ENCODE measurements around the gene CHRNB4. TPM values are rescaled to one million over a fixed set of nuclear protein-coding genes. Genes with fewer than 3 reads are reported as not detected.
"Not testable (repeated sequence)": the region's sequence is repeated elsewhere in the genome, so short reads cannot be mapped to it uniquely, and the experiment has no call there.

CHRNB4 gene
- not detected for total RNA-seq

- H3K9me3 ChIP-seq = no peaks in the 10 kb centered on the region
- no peaks in the 10 kb centered on the region for H3K36me3 ChIP-seq
- no peak for TF ChIP-seq CTCF (IDR thresholded peaks at IDR 0.05)
- H3K27me3 ChIP-seq = peaks cover 0 to 6% of the 10 kb centered on the region in 2 donors
- no peak within 1 kb of the TSS for H3K27ac ChIP-seq
- no peak for DNase-seq (ENCODE audit: low spot score)
- peak within 1 kb of the TSS; percentile 34 to 54 for H3K4me3 ChIP-seq
- peaks cover 0 to 10% of the 10 kb centered on the region in 2 donors for H3K4me1 ChIP-seq
These were observed at the start of gene CHRNB4 for GRCh38 chr15:78641102-78641748. Gene CHRNB4, minus strand, starts transcription at chr15:78641210. Its CDS starts 77 bp downstream, at chr15:78641133.

GRCh38 chr15:78689626-78690025, 48.6 kb upstream of the CHRNB4 start:
- Histone ChIP-seq H3K27ac (no peak overlapping the region), H3K9me3 (no peaks in the 10 kb centered on the region), H3K27me3 (no peaks in the 10 kb centered on the region), H3K4me1 (peaks cover 0 to 12% of the 10 kb centered on the region in 2 donors), H3K4me3 (no peak overlapping the region), H3K36me3 (no peaks in the 10 kb centered on the region)
- DNase-seq (ENCODE audit: low spot score) = no peak
- no peak for TF ChIP-seq CTCF (IDR thresholded peaks at IDR 0.05)

GRCh38 chr15:78685925-78686324, 44.9 kb upstream of the CHRNB4 start:
- Histone ChIP-seq H3K36me3 (no peaks in the 10 kb centered on the region), H3K27ac (no peak overlapping the region), H3K4me3 (no peak overlapping the region), H3K9me3 (no peaks in the 10 kb centered on the region), H3K27me3 (no peaks in the 10 kb centered on the region), H3K4me1 (peaks cover 0 to 12% of the 10 kb centered on the region in 2 donors)
- no peak for TF ChIP-seq CTCF (IDR thresholded peaks at IDR 0.05)
- no peak for DNase-seq (ENCODE audit: low spot score)

- H3K27ac ChIP-seq = no peak overlapping the region
- H3K36me3 ChIP-seq = no peaks in the 10 kb centered on the region
- no peaks in the 10 kb centered on the region for H3K9me3 ChIP-seq
- no peak for DNase-seq (ENCODE audit: low spot score)
- no peaks in the 10 kb centered on the region for H3K27me3 ChIP-seq
- H3K4me1 ChIP-seq = peaks cover 0 to 12% of the 10 kb centered on the region in 2 donors
- no peak for TF ChIP-seq CTCF (IDR thresholded peaks at IDR 0.05)
- H3K4me3 ChIP-seq = no peak overlapping the region
These were observed 44.3 kb upstream of the CHRNB4 start for GRCh38 chr15:78685159-78685921.

- DNase-seq (ENCODE audit: low spot score) = no peak
- no peak for TF ChIP-seq CTCF (IDR thresholded peaks at IDR 0.05)
- H3K27me3 ChIP-seq = no peaks in the 10 kb centered on the region
These were observed 43.6 kb upstream of the CHRNB4 start for GRCh38 chr15:78684657-78685056.

GRCh38 chr15:78683599-78683998, 42.6 kb upstream of the CHRNB4 start:
- H3K9me3 ChIP-seq; H3K27ac ChIP-seq; DNase-seq (ENCODE audit: low spot score); H3K27me3 ChIP-seq; H3K36me3 ChIP-seq; H3K4me3 ChIP-seq: not testable (repeated sequence)
- H3K4me1 ChIP-seq = peaks cover 0 to 12% of the 10 kb centered on the region in 2 donors

More at GRCh38 chr15:78684657-78685056, 43.6 kb upstream of the CHRNB4 start:
- Histone ChIP-seq H3K9me3 (no peaks in the 10 kb centered on the region), H3K27ac (no peak overlapping the region), H3K4me3 (no peak overlapping the region), H3K36me3 (no peaks in the 10 kb centered on the region), H3K4me1 (peaks cover 0 to 12% of the 10 kb centered on the region in 2 donors)
